ENCODE data around the gene ATP2A3. TPM values are rescaled to one million over a fixed set of nuclear protein-coding genes. Genes with fewer than 3 reads are reported as not detected.

The ATP2A3 gene
- total RNA-seq, 1 donor from 2014 or later, result 1.5 TPM

- DNase-seq (ENCODE audit: low read depth) (peak; percentile 7), FAIRE-seq (no peak)
- Mint-ChIP-seq H3K4me3 (ENCODE audit: unreplicated experiment) (peak overlapping the region; percentile 50), H3K27ac (ENCODE audit: unreplicated experiment) (peak overlapping the region; percentile 89), H3K36me3 (ENCODE audit: low read depth, unreplicated experiment) (peaks cover 24% of the 10 kb centered on the region), H3K9me3 (ENCODE audit: unreplicated experiment) (peaks cover 2% of the 10 kb centered on the region), H3K27me3 (ENCODE audit: low read depth, unreplicated experiment) (peaks cover 3% of the 10 kb centered on the region), H3K4me1 (ENCODE audit: low read depth, unreplicated experiment) (peaks cover 12% of the 10 kb centered on the region)
- Histone ChIP-seq H3K79me2 (ENCODE audit: insufficient read depth, low read length) (no peaks in the 10 kb centered on the region), H3K36me3 (ENCODE audit: insufficient read depth, low read length) (peaks cover 12% of the 10 kb centered on the region), H3K27me3 (ENCODE audit: insufficient read depth, low read length) (no peaks in the 10 kb centered on the region), H3K9ac (ENCODE audit: low read length) (peak overlapping the region; percentile 8), H4K20me1 (ENCODE audit: insufficient read depth, low read length) (no peaks in the 10 kb centered on the region), H2AFZ (ENCODE audit: low read depth, low read length) (no peak overlapping the region), H3K9me3 (ENCODE audit: insufficient read depth, low read depth, low read length) (no peaks in the 10 kb centered on the region), H3K4me3 (ENCODE audit: insufficient read depth, low read depth, low read length) (no peak overlapping the region), H3K4me2 (ENCODE audit: low read length) (no peak overlapping the region), H3K4me1 (ENCODE audit: insufficient read depth, low read length) (peaks cover 8% of the 10 kb centered on the region), H3K27ac (ENCODE audit: low read depth, low read length) (peak overlapping the region; percentile 73)
- TF ChIP-seq, protein P1, sequence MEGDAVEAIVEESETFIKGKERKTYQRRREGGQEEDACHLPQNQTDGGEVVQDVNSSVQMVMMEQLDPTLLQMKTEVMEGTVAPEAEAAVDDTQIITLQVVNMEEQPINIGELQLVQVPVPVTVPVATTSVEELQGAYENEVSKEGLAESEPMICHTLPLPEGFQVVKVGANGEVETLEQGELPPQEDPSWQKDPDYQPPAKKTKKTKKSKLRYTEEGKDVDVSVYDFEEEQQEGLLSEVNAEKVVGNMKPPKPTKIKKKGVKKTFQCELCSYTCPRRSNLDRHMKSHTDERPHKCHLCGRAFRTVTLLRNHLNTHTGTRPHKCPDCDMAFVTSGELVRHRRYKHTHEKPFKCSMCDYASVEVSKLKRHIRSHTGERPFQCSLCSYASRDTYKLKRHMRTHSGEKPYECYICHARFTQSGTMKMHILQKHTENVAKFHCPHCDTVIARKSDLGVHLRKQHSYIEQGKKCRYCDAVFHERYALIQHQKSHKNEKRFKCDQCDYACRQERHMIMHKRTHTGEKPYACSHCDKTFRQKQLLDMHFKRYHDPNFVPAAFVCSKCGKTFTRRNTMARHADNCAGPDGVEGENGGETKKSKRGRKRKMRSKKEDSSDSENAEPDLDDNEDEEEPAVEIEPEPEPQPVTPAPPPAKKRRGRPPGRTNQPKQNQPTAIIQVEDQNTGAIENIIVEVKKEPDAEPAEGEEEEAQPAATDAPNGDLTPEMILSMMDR (IDR thresholded peaks at IDR 0.05; ENCODE audit: insufficient read depth, low read depth, low read length), result no peak
- no peak for TF ChIP-seq EZH2 (IDR thresholded peaks at IDR 0.05; ENCODE audit: insufficient read depth, low read length)
Observed at GRCh38 chr17:4003501-4004421, 39.5 kb upstream of the ATP2A3 start.

DNA sequence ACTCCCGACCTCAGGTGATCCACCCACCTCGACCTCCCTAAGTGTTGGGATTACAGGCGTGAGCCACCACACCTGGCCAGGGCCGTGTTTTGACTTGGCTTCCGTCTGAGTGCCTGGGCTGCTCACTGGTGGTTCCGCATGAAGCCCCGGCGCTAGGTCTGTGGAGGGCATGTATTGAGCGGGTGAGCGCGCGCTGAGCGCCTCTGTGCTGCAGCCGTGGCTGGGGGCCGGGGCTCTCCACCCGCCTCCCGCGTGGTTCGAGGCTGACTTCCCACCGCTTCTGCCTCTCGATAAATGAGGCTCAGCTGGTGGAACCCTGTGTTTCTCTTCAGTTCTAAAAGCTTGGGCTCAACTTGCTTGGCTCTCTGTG, 38.9 kb upstream of the ATP2A3 start:
- Histone ChIP-seq H3K4me2 (ENCODE audit: low read length) (no peak overlapping the region), H4K20me1 (ENCODE audit: insufficient read depth, low read length) (no peaks in the 10 kb centered on the region), H3K27me3 (ENCODE audit: insufficient read depth, low read length) (no peaks in the 10 kb centered on the region), H2AFZ (ENCODE audit: low read depth, low read length) (no peak overlapping the region), H3K9ac (ENCODE audit: low read length) (peak overlapping the region; percentile 36), H3K36me3 (ENCODE audit: insufficient read depth, low read length) (peaks cover 10% of the 10 kb centered on the region), H3K9me3 (ENCODE audit: insufficient read depth, low read depth, low read length) (no peaks in the 10 kb centered on the region), H3K79me2 (ENCODE audit: insufficient read depth, low read length) (no peaks in the 10 kb centered on the region), H3K4me1 (ENCODE audit: insufficient read depth, low read length) (peaks cover 8% of the 10 kb centered on the region), H3K4me3 (ENCODE audit: insufficient read depth, low read depth, low read length) (no peak overlapping the region), H3K27ac (ENCODE audit: low read depth, low read length) (peak overlapping the region; percentile 73)
- FAIRE-seq (no peak), DNase-seq (ENCODE audit: low read depth) (no peak)
- peaks cover 12% of the 10 kb centered on the region for H3K4me1 Mint-ChIP-seq (ENCODE audit: low read depth, unreplicated experiment)
- H3K27ac Mint-ChIP-seq (ENCODE audit: unreplicated experiment), result peak overlapping the region; percentile 94
- H3K36me3 Mint-ChIP-seq (ENCODE audit: low read depth, unreplicated experiment), result peaks cover 19% of the 10 kb centered on the region
- peaks cover 3% of the 10 kb centered on the region for H3K27me3 Mint-ChIP-seq (ENCODE audit: low read depth, unreplicated experiment)
- peak overlapping the region; percentile 50 for H3K4me3 Mint-ChIP-seq (ENCODE audit: unreplicated experiment)
- peaks cover 4% of the 10 kb centered on the region for H3K9me3 Mint-ChIP-seq (ENCODE audit: unreplicated experiment)
- no peak for TF ChIP-seq EZH2 (IDR thresholded peaks at IDR 0.05; ENCODE audit: insufficient read depth, low read length)
- TF ChIP-seq, protein P1 (IDR thresholded peaks at IDR 0.05; ENCODE audit: insufficient read depth, low read depth, low read length), result no peak

Measured in astrocyte (in vitro differentiated cells and primary cell).